ENCODE measurements around the gene CTDSPL. TPM values are rescaled to one million over a fixed set of nuclear protein-coding genes. Genes with fewer than 3 reads are reported as not detected.

CTDSPL gene
- total RNA-seq, 1 experiment from 2014 or later, result 34.4 TPM

DNA sequence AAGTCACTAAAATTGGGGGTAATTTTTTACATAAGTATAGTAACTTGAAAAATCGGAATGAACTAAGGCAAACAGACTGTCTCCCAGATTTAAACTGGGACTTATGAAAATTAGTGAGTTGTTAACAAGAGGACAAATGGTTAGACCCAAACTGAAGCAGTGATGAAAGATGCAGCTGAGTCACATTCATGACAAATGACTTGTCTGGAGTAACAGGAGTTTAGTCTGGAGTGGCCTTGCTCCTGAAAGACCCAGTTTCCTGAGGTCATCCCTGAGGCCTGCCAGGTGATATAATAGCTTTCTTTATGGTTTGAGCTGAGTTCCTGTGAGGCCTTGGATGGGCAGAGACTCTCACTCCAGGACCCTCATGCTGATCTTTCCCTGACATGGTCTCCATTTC, 9.6 kb upstream of the CTDSPL start:
- no peaks in the 10 kb centered on the region for H3K79me2 ChIP-seq (ENCODE audit: insufficient read depth, low read length)
- CTCF ChIA-PET, result interaction anchor here (1.4 kb wide), 1 partner anchor 115 kb away, joined by 7 read pairs; no protein-coding TSS in a partner anchor
- H3K27me3 ChIP-seq (ENCODE audit: insufficient read depth, low read length), result no peaks in the 10 kb centered on the region
- H3K27ac ChIP-seq (ENCODE audit: low read depth, low read length), result no peak overlapping the region
- H3K4me2 ChIP-seq (ENCODE audit: low read length), result no peak overlapping the region
- no peak overlapping the region for H3K4me3 ChIP-seq (replicated peaks in 1 of 2; ENCODE audit: low read depth in 1 of 2, low read length in 2 of 2)
- H3K4me1 ChIP-seq (ENCODE audit: control insufficient read depth in 1 of 2, insufficient read depth in 2 of 2, low read length in 2 of 2), result no peaks in the 10 kb centered on the region
- RAD21 ChIA-PET (ENCODE audit: low non-redundant PET in 1 of 2, low total read pairs in 2 of 2, uncharacterized antibody in 2 of 2, unreplicated experiment in 2 of 2), result no interaction called here
- intact Hi-C loops (cut with micrococcal nuclease), result loop anchor here (10.0 kb wide), 1 partner anchor 803 kb away; no protein-coding TSS in a partner anchor
- ATAC-seq (no peak), DNase-seq (ENCODE audit: low read depth, low spot score) (no peak)
- H2AFZ ChIP-seq (ENCODE audit: low read depth, low read length, poor library complexity, severe bottlenecking), result no peak overlapping the region
- no peak overlapping the region for H3K9ac ChIP-seq (ENCODE audit: low read length)
- POLR2A ChIA-PET, result interaction anchor here (0.5 kb wide), 1 partner anchor 10 kb away, joined by 3 read pairs; the partner anchor contains the start of gene CTDSPL
- TF ChIP-seq EZH2 (IDR thresholded peaks at IDR 0.05), result no peak
- H3K9me2 ChIP-seq (ENCODE audit: insufficient read depth), result no peaks in the 10 kb centered on the region
- no peaks in the 10 kb centered on the region for H3K36me3 ChIP-seq (ENCODE audit: control insufficient read depth in 1 of 2, insufficient read depth in 2 of 2, low read length in 2 of 2)
- no peaks in the 10 kb centered on the region for H3K9me3 ChIP-seq (ENCODE audit: control insufficient read depth in 1 of 2, insufficient read depth in 1 of 2, low read depth in 1 of 2, low read length in 2 of 2)
- no peaks in the 10 kb centered on the region for H4K20me1 ChIP-seq (ENCODE audit: insufficient read depth)
- BruUV-seq (replicated peaks), result no TSS peak

DNA sequence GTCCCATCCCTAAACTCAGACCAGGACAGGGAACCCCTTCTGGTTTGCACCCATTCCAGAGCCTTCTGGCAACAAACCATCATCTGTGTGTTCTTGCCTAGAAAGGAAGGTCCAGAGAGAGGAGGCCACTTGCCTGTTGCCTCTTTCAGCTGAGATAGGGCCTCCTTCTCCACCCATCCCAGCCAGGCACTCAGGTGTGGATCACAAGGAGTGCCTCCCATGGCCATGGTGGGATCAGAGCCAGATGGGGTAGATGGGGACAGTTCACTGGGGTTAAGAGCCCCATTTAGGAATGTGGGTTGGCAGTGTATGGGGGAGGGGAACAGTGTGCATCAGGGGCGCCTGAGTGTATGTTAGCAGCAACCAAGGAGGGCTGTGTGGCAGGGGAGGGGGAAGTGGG, 8.9 kb upstream of the CTDSPL start:
- RAD21 ChIA-PET (ENCODE audit: low non-redundant PET in 1 of 2, low total read pairs in 2 of 2, uncharacterized antibody in 2 of 2, unreplicated experiment in 2 of 2), result no interaction called here
- H3K9me3 ChIP-seq (ENCODE audit: control insufficient read depth in 1 of 2, insufficient read depth in 1 of 2, low read depth in 1 of 2, low read length in 2 of 2), result no peaks in the 10 kb centered on the region
- no peaks in the 10 kb centered on the region for H4K20me1 ChIP-seq (ENCODE audit: insufficient read depth)
- CTCF ChIA-PET, result interaction anchor here (1.4 kb wide), 1 partner anchor 115 kb away, joined by 7 read pairs; no protein-coding TSS in a partner anchor
- H3K9me2 ChIP-seq (ENCODE audit: insufficient read depth), result no peaks in the 10 kb centered on the region
- H3K36me3 ChIP-seq (ENCODE audit: control insufficient read depth in 1 of 2, insufficient read depth in 2 of 2, low read length in 2 of 2), result no peaks in the 10 kb centered on the region
- BruUV-seq (replicated peaks), result no TSS peak
- ATAC-seq (no peak), DNase-seq (ENCODE audit: low read depth, low spot score) (no peak)
- intact Hi-C loops (cut with micrococcal nuclease), result loop anchor here (10.0 kb wide), 1 partner anchor 802 kb away; no protein-coding TSS in a partner anchor
- H3K79me2 ChIP-seq (ENCODE audit: insufficient read depth, low read length), result no peaks in the 10 kb centered on the region
- POLR2A ChIA-PET, result no interaction called here
- H3K27ac ChIP-seq (ENCODE audit: low read depth, low read length), result no peak overlapping the region
- no peaks in the 10 kb centered on the region for H3K27me3 ChIP-seq (ENCODE audit: insufficient read depth, low read length)
- no peak overlapping the region for H3K4me3 ChIP-seq (replicated peaks in 1 of 2; ENCODE audit: low read depth in 1 of 2, low read length in 2 of 2)
- H3K4me2 ChIP-seq (ENCODE audit: low read length), result no peak overlapping the region
- no peak overlapping the region for H3K9ac ChIP-seq (ENCODE audit: low read length)
- no peak overlapping the region for H2AFZ ChIP-seq (ENCODE audit: low read depth, low read length, poor library complexity, severe bottlenecking)
- H3K4me1 ChIP-seq (ENCODE audit: control insufficient read depth in 1 of 2, insufficient read depth in 2 of 2, low read length in 2 of 2), result no peaks in the 10 kb centered on the region; a peak in 1 of 4 replicates
- TF ChIP-seq EZH2 (IDR thresholded peaks at IDR 0.05) (no peak), ELF1 (IDR thresholded peaks at IDR 0.05; ENCODE audit: borderline replicate concordance, low read depth) (no peak), CBX3 (IDR thresholded peaks at IDR 0.05; ENCODE audit: low read depth) (no peak), CEBPB (IDR thresholded peaks at IDR 0.05; ENCODE audit: low read depth) (no peak), RAD21 (IDR thresholded peaks at IDR 0.05; ENCODE audit: low read depth) (no peak), ZFX (IDR thresholded peaks at IDR 0.05) (no peak), SIN3A (IDR thresholded peaks at IDR 0.05; ENCODE audit: low read depth) (no peak), FOSL1 (IDR thresholded peaks at IDR 0.05; ENCODE audit: low read depth) (no peak), POLR2AphosphoS5 (IDR thresholded peaks at IDR 0.05; ENCODE audit: low read depth, low read length) (no peak), EZH2phosphoT487 (IDR thresholded peaks at IDR 0.05; ENCODE audit: borderline replicate concordance) (no peak), ZNF274 (IDR thresholded peaks at IDR 0.05; ENCODE audit: low read depth, low read length) (no peak), TCF7L2 (IDR thresholded peaks at IDR 0.05; ENCODE audit: borderline replicate concordance, extremely low read depth, insufficient read depth, insufficient read length) (no peak), POLR2A (IDR thresholded peaks at IDR 0.05; ENCODE audit: borderline replicate concordance, extremely low read depth, insufficient read depth, insufficient read length) (no peak), EGR1 (IDR thresholded peaks at IDR 0.05; ENCODE audit: low read depth) (no peak)
- TF ChIP-seq, protein P1, sequence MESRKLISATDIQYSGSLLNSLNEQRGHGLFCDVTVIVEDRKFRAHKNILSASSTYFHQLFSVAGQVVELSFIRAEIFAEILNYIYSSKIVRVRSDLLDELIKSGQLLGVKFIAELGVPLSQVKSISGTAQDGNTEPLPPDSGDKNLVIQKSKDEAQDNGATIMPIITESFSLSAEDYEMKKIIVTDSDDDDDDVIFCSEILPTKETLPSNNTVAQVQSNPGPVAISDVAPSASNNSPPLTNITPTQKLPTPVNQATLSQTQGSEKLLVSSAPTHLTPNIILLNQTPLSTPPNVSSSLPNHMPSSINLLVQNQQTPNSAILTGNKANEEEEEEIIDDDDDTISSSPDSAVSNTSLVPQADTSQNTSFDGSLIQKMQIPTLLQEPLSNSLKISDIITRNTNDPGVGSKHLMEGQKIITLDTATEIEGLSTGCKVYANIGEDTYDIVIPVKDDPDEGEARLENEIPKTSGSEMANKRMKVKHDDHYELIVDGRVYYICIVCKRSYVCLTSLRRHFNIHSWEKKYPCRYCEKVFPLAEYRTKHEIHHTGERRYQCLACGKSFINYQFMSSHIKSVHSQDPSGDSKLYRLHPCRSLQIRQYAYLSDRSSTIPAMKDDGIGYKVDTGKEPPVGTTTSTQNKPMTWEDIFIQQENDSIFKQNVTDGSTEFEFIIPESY (IDR thresholded peaks at IDR 0.05; ENCODE audit: extremely low read depth, insufficient replicate concordance, low read length), result no peak
- TF ChIP-seq, protein P2, sequence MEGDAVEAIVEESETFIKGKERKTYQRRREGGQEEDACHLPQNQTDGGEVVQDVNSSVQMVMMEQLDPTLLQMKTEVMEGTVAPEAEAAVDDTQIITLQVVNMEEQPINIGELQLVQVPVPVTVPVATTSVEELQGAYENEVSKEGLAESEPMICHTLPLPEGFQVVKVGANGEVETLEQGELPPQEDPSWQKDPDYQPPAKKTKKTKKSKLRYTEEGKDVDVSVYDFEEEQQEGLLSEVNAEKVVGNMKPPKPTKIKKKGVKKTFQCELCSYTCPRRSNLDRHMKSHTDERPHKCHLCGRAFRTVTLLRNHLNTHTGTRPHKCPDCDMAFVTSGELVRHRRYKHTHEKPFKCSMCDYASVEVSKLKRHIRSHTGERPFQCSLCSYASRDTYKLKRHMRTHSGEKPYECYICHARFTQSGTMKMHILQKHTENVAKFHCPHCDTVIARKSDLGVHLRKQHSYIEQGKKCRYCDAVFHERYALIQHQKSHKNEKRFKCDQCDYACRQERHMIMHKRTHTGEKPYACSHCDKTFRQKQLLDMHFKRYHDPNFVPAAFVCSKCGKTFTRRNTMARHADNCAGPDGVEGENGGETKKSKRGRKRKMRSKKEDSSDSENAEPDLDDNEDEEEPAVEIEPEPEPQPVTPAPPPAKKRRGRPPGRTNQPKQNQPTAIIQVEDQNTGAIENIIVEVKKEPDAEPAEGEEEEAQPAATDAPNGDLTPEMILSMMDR (IDR thresholded peaks at IDR 0.05 in 2 of 3, conservative IDR thresholded peaks at IDR 0.05 in 1 of 3; ENCODE audit: borderline replicate concordance in 1 of 3, insufficient read depth in 1 of 3, low read depth in 2 of 3, low read length in 2 of 3), result no peak

All from HCT116 (cell line).